Measurements from ENCODE around the gene ORC2. TPM values are rescaled to one million over a fixed set of nuclear protein-coding genes. Genes with fewer than 3 reads are reported as not detected.

Gene ORC2
- total RNA-seq, 1 experiment from 2014 or later: 56.0 TPM

DNA sequence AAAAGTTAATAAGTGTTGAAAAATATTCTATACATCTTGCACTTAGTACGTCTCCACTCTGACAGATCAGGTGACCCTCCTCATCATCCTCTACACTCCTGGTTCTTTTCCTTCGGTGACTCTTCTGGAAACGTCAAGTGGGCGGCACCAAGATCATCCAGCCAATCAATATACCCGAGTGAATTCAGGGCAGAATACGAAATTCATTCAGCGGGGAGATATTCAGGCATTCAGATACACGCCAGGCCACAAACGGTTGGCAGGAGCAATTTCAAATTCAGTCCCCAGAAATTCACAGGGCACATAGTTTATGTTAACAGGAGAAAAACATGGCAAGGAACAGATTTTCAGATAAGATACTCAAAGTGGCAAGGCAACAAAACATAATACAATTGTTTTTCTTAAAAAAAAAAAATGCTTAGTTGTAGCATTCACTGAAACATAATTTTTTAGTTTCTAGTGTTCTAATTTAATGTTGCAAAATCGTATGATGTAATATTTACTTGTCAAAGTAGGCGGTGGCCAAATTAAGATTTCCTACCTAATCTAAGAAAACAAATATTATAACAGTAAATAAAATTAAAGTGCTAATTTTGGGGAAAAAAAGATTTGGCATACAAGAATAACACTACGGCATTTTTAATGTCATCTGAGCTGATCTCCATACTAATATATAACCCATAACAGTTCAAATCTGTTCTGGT is 103.2 kb downstream of the ORC2 start:
- Mint-ChIP-seq H3K4me1 (peaks cover 24% of the 10 kb centered on the region), H3K27me3 (ENCODE audit: low read depth) (no peaks in the 10 kb centered on the region), H3K27ac (peak overlapping the region; percentile 90), H3K36me3 (peaks cover 57% of the 10 kb centered on the region), H3K4me3 (no peak overlapping the region), H3K9me3 (no peaks in the 10 kb centered on the region)
- CTCF ChIA-PET: no interaction called here
- DNase-seq (ENCODE audit: low spot score) (no peak), ATAC-seq (no peak)
- POLR2A ChIA-PET: no interaction called here
- no peak for TF ChIP-seq ZNF532 (CRISPR knock-in tag; IDR thresholded peaks at IDR 0.05; ENCODE audit: borderline replicate concordance)
- no peak for TF ChIP-seq NFYB (CRISPR knock-in tag; conservative IDR thresholded peaks at IDR 0.05; ENCODE audit: low read depth)
- no peak for TF ChIP-seq ARID4B (CRISPR knock-in tag; IDR thresholded peaks at IDR 0.05; ENCODE audit: borderline replicate concordance)
- TF ChIP-seq ATF1 (CRISPR knock-in tag; IDR thresholded peaks at IDR 0.05): no peak
- TF ChIP-seq, protein P1, sequence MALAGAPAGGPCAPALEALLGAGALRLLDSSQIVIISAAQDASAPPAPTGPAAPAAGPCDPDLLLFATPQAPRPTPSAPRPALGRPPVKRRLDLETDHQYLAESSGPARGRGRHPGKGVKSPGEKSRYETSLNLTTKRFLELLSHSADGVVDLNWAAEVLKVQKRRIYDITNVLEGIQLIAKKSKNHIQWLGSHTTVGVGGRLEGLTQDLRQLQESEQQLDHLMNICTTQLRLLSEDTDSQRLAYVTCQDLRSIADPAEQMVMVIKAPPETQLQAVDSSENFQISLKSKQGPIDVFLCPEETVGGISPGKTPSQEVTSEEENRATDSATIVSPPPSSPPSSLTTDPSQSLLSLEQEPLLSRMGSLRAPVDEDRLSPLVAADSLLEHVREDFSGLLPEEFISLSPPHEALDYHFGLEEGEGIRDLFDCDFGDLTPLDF (CRISPR knock-in tag; IDR thresholded peaks at IDR 0.05): no peak
- no peak for TF ChIP-seq USF2 (CRISPR knock-in tag; IDR thresholded peaks at IDR 0.05)
- no peak for TF ChIP-seq GTF2I (CRISPR knock-in tag; conservative IDR thresholded peaks at IDR 0.05)
- TF ChIP-seq, protein P2, sequence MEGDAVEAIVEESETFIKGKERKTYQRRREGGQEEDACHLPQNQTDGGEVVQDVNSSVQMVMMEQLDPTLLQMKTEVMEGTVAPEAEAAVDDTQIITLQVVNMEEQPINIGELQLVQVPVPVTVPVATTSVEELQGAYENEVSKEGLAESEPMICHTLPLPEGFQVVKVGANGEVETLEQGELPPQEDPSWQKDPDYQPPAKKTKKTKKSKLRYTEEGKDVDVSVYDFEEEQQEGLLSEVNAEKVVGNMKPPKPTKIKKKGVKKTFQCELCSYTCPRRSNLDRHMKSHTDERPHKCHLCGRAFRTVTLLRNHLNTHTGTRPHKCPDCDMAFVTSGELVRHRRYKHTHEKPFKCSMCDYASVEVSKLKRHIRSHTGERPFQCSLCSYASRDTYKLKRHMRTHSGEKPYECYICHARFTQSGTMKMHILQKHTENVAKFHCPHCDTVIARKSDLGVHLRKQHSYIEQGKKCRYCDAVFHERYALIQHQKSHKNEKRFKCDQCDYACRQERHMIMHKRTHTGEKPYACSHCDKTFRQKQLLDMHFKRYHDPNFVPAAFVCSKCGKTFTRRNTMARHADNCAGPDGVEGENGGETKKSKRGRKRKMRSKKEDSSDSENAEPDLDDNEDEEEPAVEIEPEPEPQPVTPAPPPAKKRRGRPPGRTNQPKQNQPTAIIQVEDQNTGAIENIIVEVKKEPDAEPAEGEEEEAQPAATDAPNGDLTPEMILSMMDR (IDR thresholded peaks at IDR 0.05): no peak
- TF ChIP-seq, protein P3, sequence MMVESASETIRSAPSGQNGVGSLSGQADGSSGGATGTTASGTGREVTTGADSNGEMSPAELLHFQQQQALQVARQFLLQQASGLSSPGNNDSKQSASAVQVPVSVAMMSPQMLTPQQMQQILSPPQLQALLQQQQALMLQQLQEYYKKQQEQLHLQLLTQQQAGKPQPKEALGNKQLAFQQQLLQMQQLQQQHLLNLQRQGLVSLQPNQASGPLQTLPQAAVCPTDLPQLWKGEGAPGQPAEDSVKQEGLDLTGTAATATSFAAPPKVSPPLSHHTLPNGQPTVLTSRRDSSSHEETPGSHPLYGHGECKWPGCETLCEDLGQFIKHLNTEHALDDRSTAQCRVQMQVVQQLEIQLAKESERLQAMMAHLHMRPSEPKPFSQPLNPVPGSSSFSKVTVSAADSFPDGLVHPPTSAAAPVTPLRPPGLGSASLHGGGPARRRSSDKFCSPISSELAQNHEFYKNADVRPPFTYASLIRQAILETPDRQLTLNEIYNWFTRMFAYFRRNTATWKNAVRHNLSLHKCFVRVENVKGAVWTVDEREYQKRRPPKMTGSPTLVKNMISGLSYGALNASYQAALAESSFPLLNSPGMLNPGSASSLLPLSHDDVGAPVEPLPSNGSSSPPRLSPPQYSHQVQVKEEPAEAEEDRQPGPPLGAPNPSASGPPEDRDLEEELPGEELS (CRISPR knock-in tag; IDR thresholded peaks at IDR 0.05): no peak
- TF ChIP-seq CREM (CRISPR knock-in tag; IDR thresholded peaks at IDR 0.05): no peak
- TF ChIP-seq ZNF423 (CRISPR knock-in tag; IDR thresholded peaks at IDR 0.05): no peak
- TF ChIP-seq, protein P4, sequence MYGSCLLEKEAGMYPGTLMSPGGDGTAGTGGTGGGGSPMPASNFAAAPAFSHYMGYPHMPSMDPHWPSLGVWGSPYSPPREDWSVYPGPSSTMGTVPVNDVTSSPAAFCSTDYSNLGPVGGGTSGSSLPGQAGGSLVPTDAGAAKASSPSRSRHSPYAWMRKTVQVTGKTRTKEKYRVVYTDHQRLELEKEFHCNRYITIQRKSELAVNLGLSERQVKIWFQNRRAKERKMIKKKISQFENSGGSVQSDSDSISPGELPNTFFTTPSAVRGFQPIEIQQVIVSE (CRISPR knock-in tag; IDR thresholded peaks at IDR 0.05; ENCODE audit: borderline replicate concordance): no peak
- TF ChIP-seq, protein P5, sequence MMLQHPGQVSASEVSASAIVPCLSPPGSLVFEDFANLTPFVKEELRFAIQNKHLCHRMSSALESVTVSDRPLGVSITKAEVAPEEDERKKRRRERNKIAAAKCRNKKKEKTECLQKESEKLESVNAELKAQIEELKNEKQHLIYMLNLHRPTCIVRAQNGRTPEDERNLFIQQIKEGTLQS (CRISPR knock-in tag; conservative IDR thresholded peaks at IDR 0.05): no peak
- TF ChIP-seq FOXP1 (CRISPR knock-in tag; IDR thresholded peaks at IDR 0.05; ENCODE audit: borderline replicate concordance): no peak
- no peak for TF ChIP-seq ZNF671 (CRISPR knock-in tag; IDR thresholded peaks at IDR 0.05)
- no peak for TF ChIP-seq E2F4 (CRISPR knock-in tag; IDR thresholded peaks at IDR 0.05; ENCODE audit: borderline replicate concordance, low read depth)
- TF ChIP-seq NR1H2 (CRISPR knock-in tag; IDR thresholded peaks at IDR 0.05): no peak
- TF ChIP-seq ZNF219 (CRISPR knock-in tag; IDR thresholded peaks at IDR 0.05; ENCODE audit: borderline replicate concordance): no peak

Data from WTC11 (cell line).